GM21381 (cell line): ENCODE results near the gene METRNL.
"Not testable (repeated sequence)": the region's sequence is repeated elsewhere in the genome, so short reads cannot be mapped to it uniquely, and the experiment has no call there.

ENCODE experiments used
- ATAC-seq: cut with Tn5 transposase; IDR thresholded peaks from one replicate; pipeline ENCODE4 v1.9.1; 2021; ENCODE audit warnings: mild to moderate bottlenecking, moderate library complexity; ENCODE audit not compliant: unreplicated experiment

The METRNL gene, protein sequence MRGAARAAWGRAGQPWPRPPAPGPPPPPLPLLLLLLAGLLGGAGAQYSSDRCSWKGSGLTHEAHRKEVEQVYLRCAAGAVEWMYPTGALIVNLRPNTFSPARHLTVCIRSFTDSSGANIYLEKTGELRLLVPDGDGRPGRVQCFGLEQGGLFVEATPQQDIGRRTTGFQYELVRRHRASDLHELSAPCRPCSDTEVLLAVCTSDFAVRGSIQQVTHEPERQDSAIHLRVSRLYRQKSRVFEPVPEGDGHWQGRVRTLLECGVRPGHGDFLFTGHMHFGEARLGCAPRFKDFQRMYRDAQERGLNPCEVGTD

GRCh38 chr17:83079352-83079747 lies at the start of gene METRNL:
Gene METRNL, plus strand, starts transcription at chr17:83079609. Its CDS starts 207 bp downstream, at chr17:83079816.
- ATAC-seq, result peak; percentile 45

- ATAC-seq, result no peak
Measured at GRCh38 chr17:83030432-83030831, 49.0 kb upstream of the METRNL start.

- no peak for ATAC-seq
Measured at GRCh38 chr17:83031321-83031945, 48.0 kb upstream of the METRNL start.

GRCh38 chr17:83031946-83032451 lies 47.4 kb upstream of the METRNL start:
- ATAC-seq, result not testable (repeated sequence)

DNA sequence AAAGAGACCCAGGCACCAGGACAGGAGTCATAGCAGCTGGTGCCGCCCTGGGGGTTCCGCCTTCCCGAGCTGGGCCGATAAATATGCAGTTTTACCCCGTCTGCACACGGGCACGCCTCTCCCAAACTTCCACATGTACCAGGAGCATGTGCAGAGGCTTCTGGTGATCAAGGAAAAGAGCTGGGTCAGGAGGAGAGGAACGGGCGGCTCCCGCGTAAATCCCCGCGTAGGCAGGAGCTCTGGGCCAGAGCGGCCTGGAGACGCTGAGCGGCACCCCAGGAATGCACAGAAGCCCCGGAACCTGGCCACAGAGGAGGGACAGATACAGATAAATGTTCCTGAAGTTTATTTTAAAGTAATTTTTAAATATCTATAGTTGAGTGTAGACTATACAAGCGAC lies 46.6 kb upstream of the METRNL start:
- ATAC-seq, result no peak

- ATAC-seq, result no peak
Measured at GRCh38 chr17:83034525-83034924, 44.9 kb upstream of the METRNL start.

DNA sequence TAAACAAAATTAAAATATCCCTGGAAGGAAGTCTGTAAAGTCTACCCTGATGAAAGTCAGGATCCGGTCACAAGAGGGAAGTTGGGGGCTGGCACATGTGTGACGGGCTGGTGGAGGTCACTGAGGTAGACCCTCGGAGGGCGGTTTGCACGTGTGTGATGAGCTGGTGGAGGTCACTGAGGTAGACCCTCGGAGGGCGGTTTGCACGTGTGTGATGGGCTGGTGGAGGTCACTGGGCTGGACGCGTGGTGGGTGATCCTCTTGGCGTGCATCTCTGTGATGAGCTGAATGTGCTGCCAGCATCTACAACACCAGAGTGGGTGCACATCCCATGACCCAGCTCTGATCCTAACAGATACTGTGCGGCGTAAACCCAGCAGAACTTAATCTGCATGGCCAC lies 43.7 kb upstream of the METRNL start:
- ATAC-seq, result no peak

DNA sequence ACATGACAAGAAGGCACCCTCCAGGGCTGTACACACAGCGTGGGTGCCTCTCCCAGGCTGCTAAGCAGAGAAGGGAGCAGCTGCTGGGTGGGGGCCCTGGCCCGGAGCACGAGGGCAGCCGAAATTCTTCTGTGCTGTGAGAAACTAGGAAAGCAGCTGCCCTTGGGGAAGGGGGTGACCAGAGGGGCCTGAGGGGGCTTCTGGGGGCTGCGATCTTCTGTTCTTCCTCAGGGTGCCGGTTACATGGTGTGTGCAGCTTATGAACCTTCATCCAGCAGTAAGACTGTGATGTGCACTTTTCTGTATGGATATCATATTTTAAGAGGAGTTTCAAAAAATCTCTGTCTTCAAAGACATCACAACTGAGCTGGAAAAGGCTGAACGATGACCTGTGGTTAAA lies 43.2 kb upstream of the METRNL start:
- ATAC-seq, result no peak

- no peak for ATAC-seq
Measured at GRCh38 chr17:83036666-83037065, 42.7 kb upstream of the METRNL start.

DNA sequence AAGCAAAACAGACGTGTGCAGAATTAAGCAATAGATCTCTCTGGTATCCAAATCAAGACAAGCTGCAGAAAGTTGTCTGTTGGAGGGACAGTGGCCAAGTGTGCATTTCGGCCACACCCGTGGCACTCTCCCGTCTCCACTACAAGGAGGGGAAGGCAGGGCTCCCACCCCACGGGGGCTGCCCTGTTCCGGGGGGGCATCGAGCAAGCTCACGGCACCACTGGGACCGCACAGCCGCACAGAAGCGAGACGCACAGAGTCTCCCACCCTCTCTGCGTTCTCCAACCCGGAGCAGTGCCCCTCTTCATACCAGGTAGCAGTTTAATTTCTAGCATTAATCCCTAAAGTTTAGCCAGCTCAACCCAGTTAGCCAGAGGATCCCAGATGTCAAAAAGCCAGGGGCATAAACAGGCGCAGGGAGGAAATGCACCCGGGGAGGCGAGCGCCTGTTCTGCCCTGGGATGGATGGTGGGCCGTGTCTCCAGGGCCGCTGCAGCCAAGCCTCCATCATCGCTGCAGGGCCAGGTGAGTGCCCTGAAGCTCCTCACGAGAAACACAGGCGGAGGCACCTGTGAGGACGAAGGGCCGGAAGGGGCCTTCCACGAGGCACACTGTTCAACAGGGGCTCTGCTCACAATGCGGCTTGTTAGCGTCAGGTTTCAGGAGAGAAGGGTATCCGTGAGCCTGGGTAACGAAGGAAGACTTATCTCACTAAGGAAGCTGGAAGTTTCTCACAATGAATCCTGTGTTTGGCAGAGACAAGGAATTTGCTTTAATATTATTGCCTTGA lies 42.1 kb upstream of the METRNL start:
- ATAC-seq, result no peak

- ATAC-seq, result no peak
Measured at GRCh38 chr17:83037874-83038165, 41.6 kb upstream of the METRNL start.

DNA sequence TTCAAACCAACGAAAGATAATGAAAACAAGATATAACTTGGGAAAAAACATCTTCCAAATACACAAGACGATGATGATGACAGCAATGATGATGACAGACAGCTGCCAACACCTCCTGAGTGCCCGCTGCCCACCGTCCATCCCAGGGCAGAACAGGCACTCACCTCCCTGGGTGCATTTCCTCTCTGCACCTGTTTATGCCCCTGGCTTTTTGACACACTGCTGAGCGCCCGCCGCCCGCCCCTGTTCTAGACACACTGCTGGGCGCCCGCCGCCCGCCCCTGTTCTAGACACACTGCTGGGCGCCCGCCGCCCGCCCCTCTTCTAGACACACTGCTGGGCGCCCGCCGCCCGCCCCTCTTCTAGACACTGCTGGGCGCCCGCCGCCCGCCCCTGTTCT lies 40.4 kb upstream of the METRNL start:
- ATAC-seq, result not testable (repeated sequence)

DNA sequence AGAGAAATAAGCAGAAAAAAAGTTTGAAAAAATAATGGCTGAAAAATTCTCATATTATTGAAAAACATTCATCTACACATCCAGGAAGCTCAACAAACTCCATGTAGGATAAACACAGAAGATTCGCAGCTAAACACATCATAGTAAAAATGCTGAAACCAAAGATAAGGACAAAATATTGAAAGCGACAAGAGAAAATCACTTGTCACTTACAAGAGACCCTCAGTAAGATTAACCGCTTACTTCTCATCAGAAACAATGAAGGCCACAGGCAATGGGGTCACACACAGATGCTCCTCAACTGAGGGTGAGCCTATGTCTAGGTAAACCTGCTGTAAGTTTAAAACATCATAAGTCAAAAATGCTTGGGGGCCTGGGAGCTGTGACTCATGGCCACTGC lies 38.1 kb upstream of the METRNL start:
- no peak for ATAC-seq

GRCh38 chr17:83042522-83043158 lies 36.8 kb upstream of the METRNL start:
- no peak for ATAC-seq

DNA sequence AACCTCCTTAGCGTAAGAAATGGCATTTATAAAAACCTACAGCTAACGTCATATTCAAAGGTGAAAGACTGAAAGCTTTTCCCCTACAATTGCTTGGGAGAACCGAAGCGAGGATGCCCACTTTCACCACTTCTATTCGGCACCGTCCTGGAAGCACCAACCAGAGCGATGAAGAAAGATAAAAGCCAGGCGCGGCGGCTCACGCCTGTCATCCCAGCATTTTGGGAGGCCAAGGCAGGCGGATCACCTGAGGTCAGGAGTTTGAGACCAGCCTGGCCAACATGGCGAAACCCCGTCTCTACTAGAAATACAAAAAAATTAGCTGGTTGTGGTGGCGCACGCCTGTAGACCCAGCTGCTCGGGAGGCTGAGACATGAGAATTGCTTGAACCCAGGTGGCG lies 34.9 kb upstream of the METRNL start:
- ATAC-seq, result not testable (repeated sequence)

DNA sequence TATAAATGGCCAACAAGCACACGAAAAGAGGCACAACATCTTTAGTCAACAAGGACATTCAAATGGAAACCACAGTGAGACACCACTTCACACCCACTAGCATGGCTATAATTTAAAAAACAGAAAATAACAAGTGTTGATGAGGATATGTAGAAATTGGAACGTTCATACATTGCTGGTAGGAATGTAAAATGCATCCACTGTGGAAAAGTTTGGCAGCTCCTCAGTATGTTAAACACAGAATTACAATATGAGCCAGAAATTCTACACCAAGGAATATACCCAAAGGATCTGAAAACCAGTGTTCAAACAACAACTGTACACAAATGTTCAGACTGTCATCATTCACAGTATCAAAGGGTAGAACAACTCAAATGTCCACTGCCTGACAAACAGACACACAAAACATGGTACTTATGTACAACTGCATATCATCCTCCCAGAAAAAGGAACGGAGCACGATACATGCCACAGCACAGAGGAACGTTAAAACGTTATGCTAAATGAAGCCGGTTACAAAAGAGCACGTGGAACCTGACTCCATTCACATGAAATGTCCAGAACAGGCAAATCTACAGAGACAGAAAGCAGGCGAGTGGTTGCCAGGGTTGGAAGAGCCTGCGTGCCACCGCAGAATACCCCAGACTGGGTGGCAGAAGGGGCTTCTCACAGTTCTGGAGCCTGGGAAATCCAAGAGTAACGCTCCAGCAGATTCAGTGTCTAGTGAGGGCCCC lies 32.8 kb upstream of the METRNL start:
- no peak for ATAC-seq

DNA sequence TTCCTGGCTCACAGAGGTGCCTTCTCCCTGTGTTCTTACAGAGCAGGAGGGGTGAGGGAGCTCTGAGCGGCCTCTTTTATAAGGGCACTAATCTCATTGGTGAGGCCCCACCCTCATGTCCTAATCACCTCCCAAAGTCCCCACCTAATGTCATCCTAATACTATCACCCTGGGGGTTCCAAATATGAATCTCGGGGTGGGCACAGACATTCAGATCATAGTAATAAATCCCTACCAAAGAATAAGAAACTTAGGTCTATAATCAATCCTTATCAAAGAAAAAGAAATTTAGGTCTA lies 32.3 kb upstream of the METRNL start:
- no peak for ATAC-seq

DNA sequence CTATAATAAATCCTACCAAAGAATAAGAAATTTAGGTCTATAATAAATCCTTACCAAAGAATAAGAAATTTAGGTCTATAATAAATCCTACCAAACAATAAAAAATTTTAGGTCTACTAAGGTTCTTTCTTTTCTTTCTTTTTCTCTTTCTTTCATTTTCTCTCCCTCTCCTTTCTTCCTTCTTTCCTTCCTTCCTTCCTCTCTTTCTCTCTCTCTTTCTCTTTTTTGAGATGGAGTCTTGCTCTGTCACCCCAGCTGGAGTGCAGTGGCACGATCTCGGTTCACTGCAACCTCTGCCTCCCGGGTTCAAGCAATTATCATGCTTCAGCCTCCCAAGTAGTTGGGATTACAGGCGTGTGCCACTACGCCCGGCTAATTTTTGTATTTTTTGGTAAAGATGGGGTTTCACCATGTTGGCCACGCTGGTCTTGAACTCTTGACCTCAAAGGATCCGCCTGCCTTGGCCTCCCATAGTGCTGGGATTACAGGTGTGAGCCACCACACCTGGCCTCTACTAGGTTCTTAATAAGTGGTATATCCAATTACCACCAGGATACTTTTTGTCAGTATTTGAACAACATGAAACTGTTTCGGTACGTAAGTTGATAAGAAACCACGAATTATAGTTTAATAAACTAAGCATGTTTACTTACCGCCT lies 31.5 kb upstream of the METRNL start:
- not testable (repeated sequence) for ATAC-seq

- no peak for ATAC-seq
Measured at GRCh38 chr17:83050651-83051395, 28.6 kb upstream of the METRNL start.
